Measurements from ENCODE around the gene KLF3.

KLF3 gene

GRCh38 chr4:38716256-38716655 is 52.3 kb downstream of the KLF3 start:
- H3K4me3 ChIP-seq (ENCODE audit: low read length) = no peak overlapping the region
- TF ChIP-seq ZNF274 (IDR thresholded peaks at IDR 0.05; ENCODE audit: low read depth, low read length) = no peak

- no peak overlapping the region for H3K4me3 ChIP-seq (ENCODE audit: low read length)
- no peak for TF ChIP-seq ZNF274 (IDR thresholded peaks at IDR 0.05; ENCODE audit: low read depth, low read length)
Measured at GRCh38 chr4:38717604-38718003, 53.6 kb downstream of the KLF3 start.

DNA sequence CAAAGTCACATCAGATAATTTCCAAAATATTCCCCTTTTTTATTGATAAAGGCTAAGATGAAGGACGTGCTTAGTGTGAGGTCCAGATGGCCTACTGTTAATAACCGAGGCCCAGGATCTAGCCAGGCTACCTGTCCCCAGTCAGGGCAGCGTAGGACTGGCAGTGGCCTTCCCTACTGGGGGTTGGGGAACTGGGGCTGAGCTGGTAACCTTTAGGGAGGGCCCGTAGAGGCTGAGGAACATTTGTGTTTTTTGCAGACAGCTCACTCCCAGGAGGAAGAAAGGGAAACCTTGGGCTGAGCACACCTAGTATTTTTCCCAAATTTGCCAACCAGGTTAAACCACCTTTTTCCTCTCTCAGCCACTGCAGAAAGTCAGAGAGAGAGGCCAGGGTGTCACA is 59.1 kb downstream of the KLF3 start:
- H3K4me3 ChIP-seq (ENCODE audit: low read length) = no peak overlapping the region
- TF ChIP-seq ZNF274 (IDR thresholded peaks at IDR 0.05; ENCODE audit: low read depth, low read length) = no peak

DNA sequence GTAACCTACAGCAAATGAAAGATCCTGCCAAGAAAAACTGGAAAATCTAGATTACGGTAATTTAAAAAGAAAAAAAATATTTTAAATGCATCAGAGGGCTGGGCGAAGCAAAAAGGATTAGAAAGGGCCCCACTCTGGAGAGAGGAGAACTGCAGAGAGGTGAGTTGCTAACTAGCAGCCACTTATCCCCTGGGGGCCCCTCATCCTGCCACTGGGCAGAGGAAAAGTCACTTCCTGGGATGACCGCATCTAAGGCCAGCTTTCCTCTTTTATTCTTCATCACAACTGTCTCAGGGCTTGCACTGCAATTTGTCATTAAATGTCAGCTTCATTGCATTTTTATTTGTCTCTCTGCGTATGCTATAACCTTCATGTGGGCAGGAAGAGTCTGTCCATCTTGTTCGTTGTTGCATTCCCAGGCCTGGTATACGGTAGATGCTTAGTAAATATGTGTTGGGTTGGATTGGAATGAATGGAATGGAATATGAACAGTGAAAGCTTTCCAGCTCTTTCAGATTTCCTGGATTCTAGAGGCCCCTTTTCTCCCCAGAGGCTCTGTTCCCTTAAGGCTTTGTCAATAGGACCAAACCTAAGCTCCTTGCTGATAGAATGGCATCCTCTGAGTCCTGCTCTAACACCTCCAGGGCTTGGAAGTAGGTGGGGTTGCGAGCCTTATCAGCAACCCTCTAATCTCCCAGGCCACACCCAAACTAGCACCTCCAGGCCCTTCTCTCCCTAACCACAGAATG is 59.9 kb downstream of the KLF3 start:
- H3K4me3 ChIP-seq (ENCODE audit: low read length) = no peak overlapping the region
- TF ChIP-seq ZNF274 (IDR thresholded peaks at IDR 0.05; ENCODE audit: low read depth, low read length) = no peak

GRCh38 chr4:38724475-38724808 is 60.4 kb downstream of the KLF3 start:
- no peak overlapping the region for H3K4me3 ChIP-seq (ENCODE audit: low read length)
- no peak for TF ChIP-seq ZNF274 (IDR thresholded peaks at IDR 0.05; ENCODE audit: low read depth, low read length)

DNA sequence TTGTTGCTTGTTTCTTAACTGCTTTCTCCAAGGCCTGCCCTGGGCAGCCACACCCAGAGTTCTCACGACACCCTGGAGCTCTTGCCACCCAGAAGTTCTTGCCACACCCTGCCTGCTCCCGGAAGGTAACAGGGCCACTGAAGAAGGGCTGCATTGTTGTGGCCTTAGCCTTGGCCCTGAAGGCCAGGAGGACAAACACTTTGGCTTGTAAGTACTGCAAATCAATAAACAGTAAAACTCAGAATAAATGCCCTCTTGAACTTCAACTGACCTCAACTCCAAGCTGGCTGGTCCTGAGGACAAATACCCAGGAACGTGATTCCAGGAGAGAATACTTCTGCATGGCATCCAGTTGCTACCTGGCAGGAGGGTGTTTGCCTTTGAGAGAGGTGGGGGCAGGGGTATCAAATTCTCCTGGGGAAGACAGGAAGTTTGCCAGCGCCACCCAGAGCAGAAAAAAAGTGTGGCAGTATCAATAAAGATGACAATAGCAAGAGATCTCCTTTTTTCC is 64.7 kb downstream of the KLF3 start:
- no peak for TF ChIP-seq ZNF274 (IDR thresholded peaks at IDR 0.05; ENCODE audit: low read depth, low read length)

GRCh38 chr4:38730493-38730829 is 66.5 kb downstream of the KLF3 start:
- TF ChIP-seq ZNF274 (IDR thresholded peaks at IDR 0.05; ENCODE audit: low read depth, low read length) = no peak
- H3K4me3 ChIP-seq (ENCODE audit: low read length) = no peak overlapping the region

More for the DNA sequence above, 64.7 kb downstream of the KLF3 start:
- no peak overlapping the region for H3K4me3 ChIP-seq (ENCODE audit: low read length)

GRCh38 chr4:38730830-38731646 is 67.0 kb downstream of the KLF3 start:
- no peak for TF ChIP-seq ZNF274 (IDR thresholded peaks at IDR 0.05; ENCODE audit: low read depth, low read length)
- H3K4me3 ChIP-seq (ENCODE audit: low read length) = no peak overlapping the region

GRCh38 chr4:38733663-38734062 is 69.7 kb downstream of the KLF3 start:
- H3K4me3 ChIP-seq (ENCODE audit: low read length) = no peak overlapping the region
- TF ChIP-seq ZNF274 (IDR thresholded peaks at IDR 0.05; ENCODE audit: low read depth, low read length) = no peak

GRCh38 chr4:38734446-38734845 is 70.4 kb downstream of the KLF3 start:
- H3K4me3 ChIP-seq (ENCODE audit: low read length) = no peak overlapping the region
- TF ChIP-seq ZNF274 (IDR thresholded peaks at IDR 0.05; ENCODE audit: low read depth, low read length) = no peak

- TF ChIP-seq ZNF274 (IDR thresholded peaks at IDR 0.05; ENCODE audit: low read depth, low read length) = no peak
- no peak overlapping the region for H3K4me3 ChIP-seq (ENCODE audit: low read length)
Measured at GRCh38 chr4:38734911-38735310, 70.9 kb downstream of the KLF3 start.

DNA sequence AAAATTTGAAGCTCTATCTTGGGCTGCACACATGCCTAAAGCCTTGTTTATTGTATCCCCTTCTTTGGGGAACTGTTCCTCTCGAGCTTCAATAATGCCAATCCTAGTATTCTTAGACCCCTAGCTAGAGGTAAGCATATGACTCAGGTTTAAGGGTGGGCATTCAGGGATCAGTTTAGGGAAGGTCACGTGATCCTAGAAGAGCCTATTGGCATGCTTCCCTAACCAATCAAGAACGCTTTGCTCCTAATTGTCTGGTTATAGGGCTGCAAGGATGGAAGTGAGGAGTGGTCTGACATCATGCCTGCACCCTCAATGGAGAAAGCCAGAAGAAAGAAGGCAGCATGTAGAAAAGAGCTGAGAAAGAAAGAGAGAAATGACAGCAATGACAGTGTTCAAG is 71.9 kb downstream of the KLF3 start:
- H3K4me3 ChIP-seq (ENCODE audit: low read length) = no peak overlapping the region
- TF ChIP-seq ZNF274 (IDR thresholded peaks at IDR 0.05; ENCODE audit: low read depth, low read length) = no peak

DNA sequence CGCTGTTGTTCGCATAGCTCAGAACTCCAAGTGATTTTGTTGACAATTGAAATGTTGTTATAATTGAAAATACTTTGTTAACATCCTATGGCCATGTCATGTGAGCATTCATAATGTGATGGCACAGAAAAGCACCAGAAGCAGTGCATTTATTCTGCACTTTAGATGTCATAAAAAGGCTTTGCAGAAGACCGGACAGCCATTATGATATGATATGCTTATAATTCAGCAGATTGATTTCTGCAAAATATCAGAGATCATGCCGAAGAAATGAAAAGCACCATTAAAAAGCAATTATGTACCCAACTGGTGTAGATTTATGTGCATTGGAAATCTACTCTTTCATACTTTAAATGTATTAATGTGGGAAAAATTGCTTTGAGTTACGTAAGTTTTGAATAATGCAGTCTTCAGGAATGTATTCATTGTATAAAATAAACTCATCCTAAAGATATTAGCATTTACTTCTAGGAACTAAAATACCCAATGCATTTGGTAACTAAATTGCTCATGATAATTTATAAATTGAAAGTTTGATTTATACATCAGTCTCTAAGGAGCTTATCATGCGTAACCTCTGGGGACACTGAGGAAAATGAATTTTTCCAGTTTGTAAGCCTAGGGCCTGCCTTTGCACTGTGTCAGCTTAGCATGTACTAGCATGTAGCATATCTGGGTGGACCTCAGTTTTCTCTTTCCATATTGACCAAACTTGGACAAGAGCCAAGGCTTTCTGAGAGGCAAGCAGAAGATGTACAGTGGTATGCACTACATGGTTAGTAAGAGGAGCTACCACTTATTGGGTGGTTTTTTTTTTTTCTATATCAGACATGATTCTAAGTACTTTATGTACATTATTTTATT is 75.2 kb downstream of the KLF3 start:
- no peak for TF ChIP-seq ZNF274 (IDR thresholded peaks at IDR 0.05; ENCODE audit: low read depth, low read length)
- H3K4me3 ChIP-seq (ENCODE audit: low read length) = no peak overlapping the region

- no peak overlapping the region for H3K4me3 ChIP-seq (ENCODE audit: low read length)
- TF ChIP-seq ZNF274 (IDR thresholded peaks at IDR 0.05; ENCODE audit: low read depth, low read length) = no peak
Measured at GRCh38 chr4:38740303-38740702, 76.3 kb downstream of the KLF3 start.
